MG63 (cell line): ENCODE measurements around the gene NEU1. TPM values are rescaled to one million over a fixed set of nuclear protein-coding genes. Genes with fewer than 3 reads are reported as not detected.
A peak's percentile ranks its signal among the peaks of the same experiment; 100 is the strongest.
"Not testable (repeated sequence)": the region's sequence is repeated elsewhere in the genome, so short reads cannot be mapped to it uniquely, and the experiment has no call there.

ENCODE experiments used
- DNase-seq: peaks from one replicate; pipeline ENCODE4 v3.0.0-alpha.2; 2020
- H3K27me3 ChIP-seq: fragments of 250-450 bp; sonication (Bioruptor Pico); 2 replicates; pipeline ENCODE4 v1.5.1; 2020; ENCODE audit warnings: mild to moderate bottlenecking, moderate library complexity
- H3K36me3 ChIP-seq: fragments of 250-450 bp; sonication (Bioruptor Pico); 2 replicates; pipeline ENCODE4 v1.5.1; 2020; ENCODE audit warnings: mild to moderate bottlenecking, moderate library complexity
- H3K4me3 ChIP-seq: fragments of 250-450 bp; sonication (Bioruptor Pico); 2 replicates; pipeline ENCODE4 v1.5.1; 2020; ENCODE audit warnings: mild to moderate bottlenecking, moderate library complexity
- H3K9me3 ChIP-seq: fragments of 250-450 bp; sonication (Bioruptor Pico); 2 replicates; pipeline ENCODE4 v1.5.1; 2020; ENCODE audit warnings: mild to moderate bottlenecking, moderate library complexity
- total RNA-seq: library from RNA; depleted of rRNA; stranded (reverse); fragments of >200 nt; shearing (Covaris generic); gene quantifications from 2 replicates; pipeline ENCODE4 v1.2.3, GENCODE V29; 2014; ENCODE audit warnings: low replicate concordance; rRNA removed

Gene NEU1
- 11.7 and 14.6 TPM in 2 replicates for total RNA-seq

GRCh38 chr6:31862344-31863235 lies at the start of gene NEU1:
NEU1 (minus strand) TSS chr6:31862821; CDS start chr6:31862776, 45 bp downstream.
- Histone ChIP-seq H3K9me3 (no peaks in the 10 kb centered on the region), H3K36me3 (no peaks in the 10 kb centered on the region), H3K4me3 (peak within 1 kb of the TSS; percentile 71), H3K27me3 (no peaks in the 10 kb centered on the region)
- peak; percentile 99 for DNase-seq

GRCh38 chr6:31911826-31912585 lies 49.4 kb upstream of the NEU1 start:
- Histone ChIP-seq H3K36me3 (no peaks in the 10 kb centered on the region), H3K4me3 (no peak overlapping the region), H3K9me3 (no peaks in the 10 kb centered on the region), H3K27me3 (no peaks in the 10 kb centered on the region)
- no peak for DNase-seq

- H3K4me3 ChIP-seq, DNase-seq, H3K9me3 ChIP-seq, H3K36me3 ChIP-seq, H3K27me3 ChIP-seq: not testable (repeated sequence)
Observed at GRCh38 chr6:31909298-31909697, 46.7 kb upstream of the NEU1 start.

GRCh38 chr6:31908791-31909190 lies 46.2 kb upstream of the NEU1 start:
- no peaks in the 10 kb centered on the region for H3K9me3 ChIP-seq
- H3K36me3 ChIP-seq: no peaks in the 10 kb centered on the region
- no peak for DNase-seq
- H3K27me3 ChIP-seq: no peaks in the 10 kb centered on the region
- no peak overlapping the region for H3K4me3 ChIP-seq

- not testable (repeated sequence) for DNase-seq, H3K36me3 ChIP-seq, H3K9me3 ChIP-seq, H3K27me3 ChIP-seq, H3K4me3 ChIP-seq
Observed at GRCh38 chr6:31908255-31908654, 45.6 kb upstream of the NEU1 start.

- H3K36me3 ChIP-seq: no peaks in the 10 kb centered on the region
- H3K27me3 ChIP-seq: no peaks in the 10 kb centered on the region
- no peak overlapping the region for H3K4me3 ChIP-seq
- H3K9me3 ChIP-seq: no peaks in the 10 kb centered on the region
- DNase-seq: no peak
Observed at GRCh38 chr6:31907158-31907813, 44.7 kb upstream of the NEU1 start.

GRCh38 chr6:31906727-31907126 lies 44.1 kb upstream of the NEU1 start:
- H3K9me3 ChIP-seq, DNase-seq, H3K27me3 ChIP-seq, H3K4me3 ChIP-seq, H3K36me3 ChIP-seq: not testable (repeated sequence)

GRCh38 chr6:31906122-31906521 lies 43.5 kb upstream of the NEU1 start:
- Histone ChIP-seq H3K9me3 (no peaks in the 10 kb centered on the region), H3K36me3 (no peaks in the 10 kb centered on the region), H3K4me3 (no peak overlapping the region), H3K27me3 (no peaks in the 10 kb centered on the region)
- DNase-seq: no peak

GRCh38 chr6:31905041-31905440 lies 42.4 kb upstream of the NEU1 start:
- Histone ChIP-seq H3K9me3 (no peaks in the 10 kb centered on the region), H3K27me3 (no peaks in the 10 kb centered on the region), H3K4me3 (no peak overlapping the region), H3K36me3 (no peaks in the 10 kb centered on the region)
- DNase-seq: no peak

- H3K27me3 ChIP-seq: no peaks in the 10 kb centered on the region
- no peak for DNase-seq
- H3K4me3 ChIP-seq: no peak overlapping the region
- H3K9me3 ChIP-seq: no peaks in the 10 kb centered on the region
- H3K36me3 ChIP-seq: no peaks in the 10 kb centered on the region
Observed at GRCh38 chr6:31903957-31904356, 41.3 kb upstream of the NEU1 start.

GRCh38 chr6:31901953-31902643 lies 39.5 kb upstream of the NEU1 start, which contains the start of gene ZBTB12:
ZBTB12 (minus strand) TSS chr6:31902086; CDS start chr6:31901305, 781 bp downstream.
- Histone ChIP-seq H3K4me3 (peak within 1 kb of the TSS; percentile 47), H3K27me3 (no peaks in the 10 kb centered on the region), H3K36me3 (peaks cover 2% of the 10 kb centered on the region; the same call in 1 of the 2 replicates), H3K9me3 (no peaks in the 10 kb centered on the region)
- peak; percentile 90 for DNase-seq

- no peaks in the 10 kb centered on the region for H3K9me3 ChIP-seq
- no peaks in the 10 kb centered on the region for H3K27me3 ChIP-seq
- peak; percentile 58 for DNase-seq
- peaks cover 2% of the 10 kb centered on the region; the same call in 1 of the 2 replicates for H3K36me3 ChIP-seq
- H3K4me3 ChIP-seq: peak overlapping the region; percentile 47
Observed at GRCh38 chr6:31901415-31901952, 38.9 kb upstream of the NEU1 start.

- Histone ChIP-seq H3K4me3 (peak overlapping the region; percentile 47), H3K36me3 (peaks cover 2% of the 10 kb centered on the region; the same call in 1 of the 2 replicates), H3K9me3 (no peaks in the 10 kb centered on the region), H3K27me3 (no peaks in the 10 kb centered on the region)
- no peak for DNase-seq
Observed at GRCh38 chr6:31900917-31901414, 38.3 kb upstream of the NEU1 start.

- Histone ChIP-seq H3K36me3 (peaks cover 2% of the 10 kb centered on the region; the same call in 1 of the 2 replicates), H3K9me3 (no peaks in the 10 kb centered on the region), H3K4me3 (no peak overlapping the region), H3K27me3 (no peaks in the 10 kb centered on the region)
- DNase-seq: no peak
Observed at GRCh38 chr6:31899882-31900722, 37.5 kb upstream of the NEU1 start.

- Histone ChIP-seq H3K27me3 (no peaks in the 10 kb centered on the region), H3K36me3 (peaks cover 2% of the 10 kb centered on the region; the same call in 1 of the 2 replicates), H3K9me3 (no peaks in the 10 kb centered on the region), H3K4me3 (no peak overlapping the region)
- no peak for DNase-seq
Observed at GRCh38 chr6:31899215-31899614, 36.6 kb upstream of the NEU1 start.
